HL-60 (cell line): Measurements from ENCODE around the gene SMARCAD1.
"Not testable (repeated sequence)": the region's sequence is repeated elsewhere in the genome, so short reads cannot be mapped to it uniquely, and the experiment has no call there.

Experiments used
- DNase-seq, 2 experiments: peaks; one replicate each; pipeline ENCODE4 v3.0.0-alpha.2; 2010 to 2020; ENCODE audit warnings: low read depth in 1 of 2, low spot score in 1 of 2
- H3K27ac ChIP-seq: fragments of 250-450 bp; sonication (Bioruptor Pico); replicated peaks from 2 replicates; pipeline ENCODE4 v1.5.1; 2020; ENCODE audit warnings: mild to moderate bottlenecking, moderate library complexity
- H3K27me3 ChIP-seq: fragments of 250-450 bp; sonication (Bioruptor Pico); 2 replicates; pipeline ENCODE4 v1.5.1; 2021; ENCODE audit warnings: mild to moderate bottlenecking, moderate library complexity; ENCODE audit not compliant: insufficient read depth, poor library complexity, severe bottlenecking
- H3K4me3 ChIP-seq: replicated peaks from 2 replicates; pipeline ENCODE4 v1.5.1; 2011; ENCODE audit warnings: mild to moderate bottlenecking, control low read depth, low read length; ENCODE audit not compliant: insufficient read depth
- CTCF ChIP-seq: IDR thresholded peaks from one replicate; pipeline ENCODE4 v1.5.1; 2011; ENCODE audit warnings: low read length, control low read depth, inconsistent platforms; ENCODE audit not compliant: insufficient read depth
- GABPA ChIP-seq: IDR thresholded peaks from 2 replicates; pipeline ENCODE4 v1.6.1; 2012; ENCODE audit warnings: low read depth
- POLR2AphosphoS5 ChIP-seq: IDR thresholded peaks from 2 replicates; pipeline ENCODE4 v1.6.1; 2012; ENCODE audit warnings: low read depth
- REST ChIP-seq: IDR thresholded peaks from 2 replicates; pipeline ENCODE4 v1.6.1; 2012; ENCODE audit warnings: low read depth; ENCODE audit not compliant: insufficient replicate concordance
- SPI1 ChIP-seq: IDR thresholded peaks from 2 replicates; pipeline ENCODE4 v1.6.1; 2012; ENCODE audit warnings: low read depth, mild to moderate bottlenecking, borderline replicate concordance

Gene SMARCAD1

GRCh38 chr4:94284889-94285288 is 77.2 kb downstream of the SMARCAD1 start:
- no peak for DNase-seq
- H3K27me3 ChIP-seq = no peaks in the 10 kb centered on the region
- no peak overlapping the region for H3K27ac ChIP-seq
- no peak for TF ChIP-seq SPI1
- no peak for TF ChIP-seq REST
- no peak for TF ChIP-seq GABPA
- no peak for TF ChIP-seq POLR2AphosphoS5
- TF ChIP-seq CTCF = no peak
- no peak overlapping the region for H3K4me3 ChIP-seq

- TF ChIP-seq SPI1 (no peak), REST (no peak), GABPA (no peak), CTCF (no peak), POLR2AphosphoS5 (no peak)
- DNase-seq = no peak
- no peak overlapping the region for H3K27ac ChIP-seq
- H3K27me3 ChIP-seq = no peaks in the 10 kb centered on the region
- no peak overlapping the region for H3K4me3 ChIP-seq
Measured at GRCh38 chr4:94285666-94286065, 78.0 kb downstream of the SMARCAD1 start.

GRCh38 chr4:94290245-94290644 is 82.6 kb downstream of the SMARCAD1 start:
- Histone ChIP-seq H3K27ac (no peak overlapping the region), H3K27me3 (no peaks in the 10 kb centered on the region), H3K4me3 (no peak overlapping the region)
- TF ChIP-seq REST = no peak
- TF ChIP-seq SPI1 = no peak
- TF ChIP-seq GABPA = no peak
- no peak for TF ChIP-seq POLR2AphosphoS5
- no peak for TF ChIP-seq CTCF
- DNase-seq = no peak

- DNase-seq = not testable (repeated sequence)
Measured at GRCh38 chr4:94293981-94294380, 86.3 kb downstream of the SMARCAD1 start.

GRCh38 chr4:94295473-94295872 is 87.8 kb downstream of the SMARCAD1 start:
- DNase-seq, H3K27me3 ChIP-seq: not testable (repeated sequence)

More at GRCh38 chr4:94293981-94294380, 86.3 kb downstream of the SMARCAD1 start:
- H3K27me3 ChIP-seq, H3K4me3 ChIP-seq, H3K27ac ChIP-seq: not testable (repeated sequence)

More at GRCh38 chr4:94295473-94295872, 87.8 kb downstream of the SMARCAD1 start:
- H3K27ac ChIP-seq, H3K4me3 ChIP-seq: not testable (repeated sequence)
